ENCODE measurements around the gene DDX31.

Gene DDX31

GRCh38 chr9:132634327-132634726 lies 35.5 kb downstream of the DDX31 start:
- no peaks in the 10 kb centered on the region for H3K4me1 ChIP-seq (ENCODE audit: control insufficient read depth in 1 of 2, insufficient read depth in 1 of 2, low read depth in 1 of 2, low read length in 1 of 2)
- H3K4me3 ChIP-seq (ENCODE audit: low read depth in 1 of 2, low read length in 1 of 2) = no peak overlapping the region
- H3K27ac ChIP-seq = no peak overlapping the region
- no peak for TF ChIP-seq CTCF (IDR thresholded peaks at IDR 0.05)
- no peaks in the 10 kb centered on the region for H3K27me3 ChIP-seq
- no peaks in the 10 kb centered on the region for H3K36me3 ChIP-seq
- H3K9me3 ChIP-seq = no peaks in the 10 kb centered on the region

- Histone ChIP-seq H3K4me3 (ENCODE audit: low read depth in 1 of 2, low read length in 1 of 2) (no peak overlapping the region), H3K9me3 (no peaks in the 10 kb centered on the region), H3K4me1 (ENCODE audit: control insufficient read depth in 1 of 2, insufficient read depth in 1 of 2, low read depth in 1 of 2, low read length in 1 of 2) (no peaks in the 10 kb centered on the region), H3K27me3 (no peaks in the 10 kb centered on the region), H3K27ac (no peak overlapping the region), H3K36me3 (no peaks in the 10 kb centered on the region)
- TF ChIP-seq CTCF (IDR thresholded peaks at IDR 0.05) = no peak
These were observed 37.2 kb downstream of the DDX31 start for GRCh38 chr9:132632413-132633129.

- Histone ChIP-seq H3K27me3 (no peaks in the 10 kb centered on the region), H3K9me3 (no peaks in the 10 kb centered on the region), H3K36me3 (no peaks in the 10 kb centered on the region), H3K4me1 (ENCODE audit: control insufficient read depth in 1 of 2, insufficient read depth in 1 of 2, low read depth in 1 of 2, low read length in 1 of 2) (no peaks in the 10 kb centered on the region), H3K4me3 (ENCODE audit: low read depth in 1 of 2, low read length in 1 of 2) (no peak overlapping the region), H3K27ac (no peak overlapping the region)
- TF ChIP-seq CTCF (IDR thresholded peaks at IDR 0.05) = no peak
These were observed 38.1 kb downstream of the DDX31 start for GRCh38 chr9:132631685-132632084.

- Histone ChIP-seq H3K9me3 (no peaks in the 10 kb centered on the region), H3K4me1 (ENCODE audit: control insufficient read depth in 1 of 2, insufficient read depth in 1 of 2, low read depth in 1 of 2, low read length in 1 of 2) (no peaks in the 10 kb centered on the region), H3K36me3 (no peaks in the 10 kb centered on the region), H3K27ac (no peak overlapping the region), H3K4me3 (ENCODE audit: low read depth in 1 of 2, low read length in 1 of 2) (no peak overlapping the region), H3K27me3 (no peaks in the 10 kb centered on the region)
- no peak for TF ChIP-seq CTCF (IDR thresholded peaks at IDR 0.05)
These were observed 38.5 kb downstream of the DDX31 start for GRCh38 chr9:132631280-132631679.

- no peak for TF ChIP-seq CTCF (IDR thresholded peaks at IDR 0.05)
- H3K9me3 ChIP-seq = no peaks in the 10 kb centered on the region
- H3K4me3 ChIP-seq (ENCODE audit: low read depth in 1 of 2, low read length in 1 of 2) = no peak overlapping the region
- H3K36me3 ChIP-seq = no peaks in the 10 kb centered on the region
- no peak overlapping the region for H3K27ac ChIP-seq
- no peaks in the 10 kb centered on the region for H3K4me1 ChIP-seq (ENCODE audit: control insufficient read depth in 1 of 2, insufficient read depth in 1 of 2, low read depth in 1 of 2, low read length in 1 of 2)
- no peaks in the 10 kb centered on the region for H3K27me3 ChIP-seq
These were observed 39.0 kb downstream of the DDX31 start for GRCh38 chr9:132630811-132631210.

All from neutrophil (primary cell).